SK-N-SH (cell line): ENCODE data around the gene TSPAN14. TPM values are rescaled to one million over a fixed set of nuclear protein-coding genes. Genes with fewer than 3 reads are reported as not detected.

Experiments used
- CTCF ChIA-PET: fragments of 300-600, 350-600 bp; formaldehyde crosslinking; extraction: SDS; loops from one replicate; lab custom pipeline; 2021; lab: Yijun Ruan, JAX
- POLR2A ChIA-PET: fragments of 350-600 bp; sonication (Branson Sonifier 250); formaldehyde crosslinking; extraction: SDS; loops from one replicate; lab custom pipeline; 2020; ENCODE audit warnings: antibody characterized with exemption, inconsistent platforms; lab: Yijun Ruan, JAX
- DNase-seq: peaks from one replicate; pipeline ENCODE4 v3.0.0; 2012
- H2AFZ ChIP-seq: fragments of 200-600 bp; sonication (generic); 2 replicates; pipeline ENCODE4 v1.8.1; 2016; ENCODE audit warnings: antibody characterized with exemption, mild to moderate bottlenecking, low read depth
- H3F3A ChIP-seq: fragments of 200-600 bp; sonication (generic); replicated peaks from 2 replicates; pipeline ENCODE3; 2016; ENCODE audit warnings: antibody characterized with exemption, mild to moderate bottlenecking; ENCODE audit not compliant: insufficient read depth
- H3K27ac ChIP-seq, 2 experiments: fragments of 200-500 bp in 1 of 2; fragments of 200-600 bp in 1 of 2; sonication (Bioruptor generic) in 1 of 2; sonication (generic), shearing (Covaris generic) in 1 of 2; 2 replicates each; pipeline versions ENCODE4 v1.5.1 to v1.6.1; 2014 to 2016; ENCODE audit warnings: low read depth in 2 of 2, inconsistent platforms in 1 of 2, low read length in 1 of 2, mild to moderate bottlenecking in 1 of 2, mixed read lengths in 1 of 2
- H3K27me3 ChIP-seq: fragments of 200-600 bp; sonication (generic), shearing (Covaris generic); 2 replicates; pipeline ENCODE4 v1.6.1; 2016; ENCODE audit warnings: mixed run types; ENCODE audit not compliant: insufficient read depth
- H3K36me3 ChIP-seq, 2 experiments: fragments of 200-500 bp in 1 of 2; fragments of 200-600 bp in 1 of 2; sonication (Bioruptor generic) in 1 of 2; sonication (generic) in 1 of 2; replicated peaks in 1 of 2; 2 replicates each; pipeline versions ENCODE3 to v1.5.1; 2014 to 2016; ENCODE audit warnings: low read length in 1 of 2, mild to moderate bottlenecking in 1 of 2; ENCODE audit not compliant: insufficient read depth in 2 of 2, control insufficient read depth in 1 of 2
- H3K4me1 ChIP-seq, 2 experiments: fragments of 200-500 bp in 1 of 2; fragments of 200-600 bp in 1 of 2; sonication (Bioruptor generic) in 1 of 2; sonication (generic), shearing (Covaris generic) in 1 of 2; 2 replicates each; pipeline versions ENCODE4 v1.5.1 to v1.6.1; 2014 to 2016; ENCODE audit warnings: low read depth in 1 of 2, low read length in 1 of 2, mixed run types in 1 of 2; ENCODE audit not compliant: insufficient read depth in 2 of 2, control insufficient read depth in 1 of 2
- H3K4me2 ChIP-seq: fragments of 200-600 bp; sonication (generic), shearing (Covaris generic); 2 replicates; pipeline ENCODE4 v1.6.1; 2017; ENCODE audit warnings: mixed run types
- H3K4me3 ChIP-seq, 2 experiments: fragments of 200-500 bp in 1 of 2; fragments of 200-600 bp in 1 of 2; sonication (Bioruptor generic) in 1 of 2; sonication (generic), shearing (Covaris generic) in 1 of 2; 2 replicates each; pipeline versions ENCODE4 v1.5.1 to v1.8.1; 2014 to 2016; ENCODE audit warnings: low read depth in 2 of 2, inconsistent platforms in 1 of 2, low read length in 1 of 2, mild to moderate bottlenecking in 1 of 2, mixed read lengths in 1 of 2, moderate library complexity in 1 of 2
- H3K79me2 ChIP-seq: fragments of 200-600 bp; sonication (generic); 2 replicates; pipeline ENCODE4 v1.8.1; 2017; ENCODE audit warnings: mild to moderate bottlenecking; ENCODE audit not compliant: insufficient read depth
- H3K9ac ChIP-seq: fragments of 200-600 bp; sonication (generic); 2 replicates; pipeline ENCODE4 v1.6.1; 2017; ENCODE audit warnings: mixed run types
- H3K9me2 ChIP-seq: fragments of 200-600 bp; sonication (generic); 2 replicates; pipeline ENCODE4 v1.6.1; 2017; ENCODE audit warnings: mixed run types
- H3K9me3 ChIP-seq: fragments of 200-600 bp; sonication (generic); 2 replicates; pipeline ENCODE4 v1.6.1; 2017; ENCODE audit warnings: mixed run types, mild to moderate bottlenecking, moderate library complexity
- H4K20me1 ChIP-seq: fragments of 200-600 bp; sonication (generic); 2 replicates; pipeline ENCODE4 v1.6.1; 2017; ENCODE audit warnings: mild to moderate bottlenecking, mixed run types; ENCODE audit not compliant: insufficient read depth
- EZH2phosphoT487 ChIP-seq: fragments of 200-600 bp; sonication (generic); IDR thresholded peaks from 2 replicates; pipeline ENCODE4 v1.6.1; 2017; ENCODE audit warnings: low read depth, mixed run types, mild to moderate bottlenecking, antibody characterized with exemption, moderate library complexity, borderline replicate concordance
- FOSL2 ChIP-seq: IDR thresholded peaks from 2 replicates; pipeline ENCODE4 v1.4.0; 2012; ENCODE audit warnings: low read depth, mild to moderate bottlenecking, moderate library complexity, borderline replicate concordance
- FOXM1 ChIP-seq: IDR thresholded peaks from 2 replicates; pipeline ENCODE4 v1.4.0; 2012; ENCODE audit warnings: low read depth, mild to moderate bottlenecking
- GATA2 ChIP-seq: sonication (generic); formaldehyde crosslinking; IDR thresholded peaks from 2 replicates; pipeline ENCODE4 v1.5.0; 2020; ENCODE audit warnings: mild to moderate bottlenecking, missing genetic modification reagents
- JUND ChIP-seq: IDR thresholded peaks from 2 replicates; pipeline ENCODE4 v1.4.0; 2012
- MEF2A ChIP-seq: IDR thresholded peaks from 2 replicates; pipeline ENCODE4 v1.4.0; 2012; ENCODE audit warnings: low read depth, borderline replicate concordance
- RAD21 ChIP-seq: IDR thresholded peaks from 2 replicates; pipeline ENCODE4 v1.6.1; 2012; ENCODE audit warnings: mild to moderate bottlenecking, low read length
- RCOR1 ChIP-seq: fragments of 150-350 bp; IDR thresholded peaks from 2 replicates; pipeline ENCODE4 v1.6.1; 2017; ENCODE audit warnings: antibody characterized with exemption, low read length
- RFX5 ChIP-seq: IDR thresholded peaks from 2 replicates; pipeline ENCODE4 v1.6.1; 2012; ENCODE audit warnings: mild to moderate bottlenecking, improper control_type of control experiment, low read length
- RXRA ChIP-seq: IDR thresholded peaks from 2 replicates; pipeline ENCODE4 v1.4.0; 2012; ENCODE audit warnings: low read depth, mild to moderate bottlenecking, borderline replicate concordance
- SMC3 ChIP-seq: IDR thresholded peaks from 2 replicates; pipeline ENCODE4 v1.6.1; 2012; ENCODE audit warnings: low read depth, low read length, improper control_type of control experiment
- TAF1 ChIP-seq: IDR thresholded peaks from 2 replicates; pipeline ENCODE4 v1.6.1; 2012; ENCODE audit warnings: low read depth, mild to moderate bottlenecking, low read length, moderate library complexity, borderline replicate concordance
- TCF12 ChIP-seq: IDR thresholded peaks from 2 replicates; pipeline ENCODE4 v1.4.0; 2012
- TEAD4 ChIP-seq: IDR thresholded peaks from 2 replicates; pipeline ENCODE4 v1.4.0; 2012; ENCODE audit warnings: mild to moderate bottlenecking, borderline replicate concordance; ENCODE audit not compliant: insufficient read depth
- WGBS: methylation state at CpG from one replicate; pipeline ENCODE4 v1.1.6; 2017; ENCODE audit warnings: low lambda C conversion rate; 5-methylcytosine and 5-hydroxymethylcytosine counted together
- polyA plus RNA-seq, 3 experiments: library from polyadenylated mRNA; depleted of rRNA; stranded (reverse); fragments of >200 nt; gene quantifications; 2 replicates each; pipeline ENCODE4 v1.2.3, GENCODE V29; 2012
- TF ChIP-seq, protein P1 (sequence below): fragments of 200-600 bp; sonication (generic); IDR thresholded peaks from 2 replicates; pipeline ENCODE4 v1.6.1; 2017; ENCODE audit warnings: antibody characterized with exemption, mild to moderate bottlenecking, moderate library complexity
- TF ChIP-seq, protein P2 (sequence below): IDR thresholded peaks from 2 replicates; pipeline ENCODE4 v1.4.0; 2012; ENCODE audit warnings: low read depth, borderline replicate concordance
- TF ChIP-seq, protein P3 (sequence below): IDR thresholded peaks from 2 replicates; pipeline ENCODE4; 2012
- TF ChIP-seq, protein P4 (sequence below): IDR thresholded peaks from 2 replicates; pipeline ENCODE4 v1.4.0; 2012; ENCODE audit warnings: low read depth
- TF ChIP-seq, protein P5 (sequence below): IDR thresholded peaks from 2 replicates; pipeline ENCODE4 v1.4.0; 2012; ENCODE audit warnings: low read depth, borderline replicate concordance
- TF ChIP-seq, protein P6 (sequence below): fragments of 150-350 bp; IDR thresholded peaks from 2 replicates; pipeline ENCODE4 v1.6.1; 2016; ENCODE audit warnings: mild to moderate bottlenecking, low read depth, low read length

The TSPAN14 gene
- polyA plus RNA-seq, 1 of the 3 experiments (the other 2 are of a cell fraction), result 78.1 TPM

DNA sequence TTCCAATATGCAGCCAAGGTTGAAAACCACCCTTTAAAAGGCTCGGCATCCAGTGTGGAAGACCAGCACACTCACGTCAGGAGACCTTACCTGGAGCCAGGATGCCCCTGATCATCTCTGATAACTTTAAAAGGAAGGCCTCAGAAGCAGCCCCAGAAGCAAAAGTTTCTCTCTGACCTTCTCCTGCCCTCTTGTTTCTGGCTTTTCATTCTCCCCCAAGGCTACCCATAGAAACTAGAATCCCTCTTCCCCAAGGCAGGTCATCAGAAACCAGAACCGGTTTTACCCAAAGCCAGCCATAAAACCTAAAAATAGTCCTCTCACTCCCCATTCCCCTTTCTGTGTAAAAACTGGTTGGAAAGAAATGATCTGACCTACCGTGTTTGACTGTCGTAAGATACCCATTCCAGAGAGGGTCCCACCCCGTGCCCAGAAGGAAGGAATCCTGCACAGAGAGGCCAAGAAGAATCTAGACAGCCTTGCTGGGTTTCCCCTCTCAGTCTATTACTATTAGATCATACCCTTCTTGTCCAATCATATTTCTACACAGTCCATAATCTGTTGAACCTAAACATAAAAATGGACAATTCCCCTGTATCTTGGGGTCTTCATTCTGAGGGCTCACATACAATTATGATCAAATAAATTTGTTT lies 17.5 kb upstream of the TSPAN14 start (continued):
- no peak for TF ChIP-seq TEAD4
- TF ChIP-seq, protein P1, sequence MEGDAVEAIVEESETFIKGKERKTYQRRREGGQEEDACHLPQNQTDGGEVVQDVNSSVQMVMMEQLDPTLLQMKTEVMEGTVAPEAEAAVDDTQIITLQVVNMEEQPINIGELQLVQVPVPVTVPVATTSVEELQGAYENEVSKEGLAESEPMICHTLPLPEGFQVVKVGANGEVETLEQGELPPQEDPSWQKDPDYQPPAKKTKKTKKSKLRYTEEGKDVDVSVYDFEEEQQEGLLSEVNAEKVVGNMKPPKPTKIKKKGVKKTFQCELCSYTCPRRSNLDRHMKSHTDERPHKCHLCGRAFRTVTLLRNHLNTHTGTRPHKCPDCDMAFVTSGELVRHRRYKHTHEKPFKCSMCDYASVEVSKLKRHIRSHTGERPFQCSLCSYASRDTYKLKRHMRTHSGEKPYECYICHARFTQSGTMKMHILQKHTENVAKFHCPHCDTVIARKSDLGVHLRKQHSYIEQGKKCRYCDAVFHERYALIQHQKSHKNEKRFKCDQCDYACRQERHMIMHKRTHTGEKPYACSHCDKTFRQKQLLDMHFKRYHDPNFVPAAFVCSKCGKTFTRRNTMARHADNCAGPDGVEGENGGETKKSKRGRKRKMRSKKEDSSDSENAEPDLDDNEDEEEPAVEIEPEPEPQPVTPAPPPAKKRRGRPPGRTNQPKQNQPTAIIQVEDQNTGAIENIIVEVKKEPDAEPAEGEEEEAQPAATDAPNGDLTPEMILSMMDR, result no peak

DNA sequence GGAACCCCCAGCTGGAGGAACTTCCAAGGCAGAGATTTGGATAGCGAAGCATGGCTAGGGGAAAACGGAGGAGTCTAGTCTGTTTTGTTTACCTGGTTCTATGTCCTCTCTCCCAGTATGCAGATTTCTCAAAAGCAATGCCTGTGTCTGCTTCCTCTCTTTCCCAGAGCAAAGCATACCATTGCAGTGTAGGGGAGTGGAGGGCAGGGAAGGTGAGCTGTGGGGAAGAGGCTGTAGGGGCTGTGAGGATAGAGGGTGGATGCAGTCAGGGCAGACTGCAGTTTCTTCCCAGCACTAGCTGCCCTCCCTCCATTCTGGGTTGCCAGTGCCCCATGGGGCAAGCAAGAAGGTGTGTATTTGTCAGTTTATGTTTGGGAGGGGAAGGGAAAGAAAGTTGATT lies 16.9 kb upstream of the TSPAN14 start:
- no peak overlapping the region for H2AFZ ChIP-seq
- POLR2A ChIA-PET, result interaction anchor here (2.8 kb wide), 1 partner anchor 29 kb away, joined by 9 read pairs; the partner anchor contains the start of gene PRXL2A
- H3K4me1 ChIP-seq, result no peaks in the 10 kb centered on the region
- no peak overlapping the region for H3K9ac ChIP-seq
- CTCF ChIA-PET, result interaction anchor here (1.6 to 2.1 kb wide), 2 partner anchors 54 to 68 kb away, joined by 4 to 9 read pairs; no protein-coding TSS in a partner anchor
- H3K79me2 ChIP-seq, result no peaks in the 10 kb centered on the region
- no peaks in the 10 kb centered on the region for H3K36me3 ChIP-seq
- WGBS, result 83% methylated on average over 2 of the region's 2 CpGs
- H3K4me2 ChIP-seq, result no peak overlapping the region
- H3K4me3 ChIP-seq, result no peak overlapping the region
- no peaks in the 10 kb centered on the region for H3K9me3 ChIP-seq
- no peak overlapping the region for H3K27ac ChIP-seq
- no peaks in the 10 kb centered on the region for H3F3A ChIP-seq
- H3K9me2 ChIP-seq, result no peaks in the 10 kb centered on the region
- no peak for DNase-seq
- H3K27me3 ChIP-seq, result no peaks in the 10 kb centered on the region
- no peaks in the 10 kb centered on the region for H4K20me1 ChIP-seq
- TF ChIP-seq RXRA (no peak), TCF12 (no peak), MEF2A (no peak), RFX5 (no peak), RCOR1 (no peak), RAD21 (no peak), TAF1 (no peak), FOSL2 (no peak), SMC3 (no peak), TEAD4 (no peak), EZH2phosphoT487 (no peak), JUND (no peak), FOXM1 (no peak), GATA2 (no peak)
- TF ChIP-seq, protein P1, result no peak
- TF ChIP-seq, protein P2, sequence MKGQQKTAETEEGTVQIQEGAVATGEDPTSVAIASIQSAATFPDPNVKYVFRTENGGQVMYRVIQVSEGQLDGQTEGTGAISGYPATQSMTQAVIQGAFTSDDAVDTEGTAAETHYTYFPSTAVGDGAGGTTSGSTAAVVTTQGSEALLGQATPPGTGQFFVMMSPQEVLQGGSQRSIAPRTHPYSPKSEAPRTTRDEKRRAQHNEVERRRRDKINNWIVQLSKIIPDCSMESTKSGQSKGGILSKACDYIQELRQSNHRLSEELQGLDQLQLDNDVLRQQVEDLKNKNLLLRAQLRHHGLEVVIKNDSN, result no peak
- TF ChIP-seq, protein P3, sequence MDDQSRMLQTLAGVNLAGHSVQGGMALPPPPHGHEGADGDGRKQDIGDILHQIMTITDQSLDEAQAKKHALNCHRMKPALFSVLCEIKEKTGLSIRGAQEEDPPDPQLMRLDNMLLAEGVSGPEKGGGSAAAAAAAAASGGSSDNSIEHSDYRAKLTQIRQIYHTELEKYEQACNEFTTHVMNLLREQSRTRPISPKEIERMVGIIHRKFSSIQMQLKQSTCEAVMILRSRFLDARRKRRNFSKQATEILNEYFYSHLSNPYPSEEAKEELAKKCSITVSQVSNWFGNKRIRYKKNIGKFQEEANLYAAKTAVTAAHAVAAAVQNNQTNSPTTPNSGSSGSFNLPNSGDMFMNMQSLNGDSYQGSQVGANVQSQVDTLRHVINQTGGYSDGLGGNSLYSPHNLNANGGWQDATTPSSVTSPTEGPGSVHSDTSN, result no peak
- TF ChIP-seq, protein P4, sequence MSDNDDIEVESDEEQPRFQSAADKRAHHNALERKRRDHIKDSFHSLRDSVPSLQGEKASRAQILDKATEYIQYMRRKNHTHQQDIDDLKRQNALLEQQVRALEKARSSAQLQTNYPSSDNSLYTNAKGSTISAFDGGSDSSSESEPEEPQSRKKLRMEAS, result no peak
- TF ChIP-seq, protein P5, sequence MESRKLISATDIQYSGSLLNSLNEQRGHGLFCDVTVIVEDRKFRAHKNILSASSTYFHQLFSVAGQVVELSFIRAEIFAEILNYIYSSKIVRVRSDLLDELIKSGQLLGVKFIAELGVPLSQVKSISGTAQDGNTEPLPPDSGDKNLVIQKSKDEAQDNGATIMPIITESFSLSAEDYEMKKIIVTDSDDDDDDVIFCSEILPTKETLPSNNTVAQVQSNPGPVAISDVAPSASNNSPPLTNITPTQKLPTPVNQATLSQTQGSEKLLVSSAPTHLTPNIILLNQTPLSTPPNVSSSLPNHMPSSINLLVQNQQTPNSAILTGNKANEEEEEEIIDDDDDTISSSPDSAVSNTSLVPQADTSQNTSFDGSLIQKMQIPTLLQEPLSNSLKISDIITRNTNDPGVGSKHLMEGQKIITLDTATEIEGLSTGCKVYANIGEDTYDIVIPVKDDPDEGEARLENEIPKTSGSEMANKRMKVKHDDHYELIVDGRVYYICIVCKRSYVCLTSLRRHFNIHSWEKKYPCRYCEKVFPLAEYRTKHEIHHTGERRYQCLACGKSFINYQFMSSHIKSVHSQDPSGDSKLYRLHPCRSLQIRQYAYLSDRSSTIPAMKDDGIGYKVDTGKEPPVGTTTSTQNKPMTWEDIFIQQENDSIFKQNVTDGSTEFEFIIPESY, result no peak
- TF ChIP-seq, protein P6, sequence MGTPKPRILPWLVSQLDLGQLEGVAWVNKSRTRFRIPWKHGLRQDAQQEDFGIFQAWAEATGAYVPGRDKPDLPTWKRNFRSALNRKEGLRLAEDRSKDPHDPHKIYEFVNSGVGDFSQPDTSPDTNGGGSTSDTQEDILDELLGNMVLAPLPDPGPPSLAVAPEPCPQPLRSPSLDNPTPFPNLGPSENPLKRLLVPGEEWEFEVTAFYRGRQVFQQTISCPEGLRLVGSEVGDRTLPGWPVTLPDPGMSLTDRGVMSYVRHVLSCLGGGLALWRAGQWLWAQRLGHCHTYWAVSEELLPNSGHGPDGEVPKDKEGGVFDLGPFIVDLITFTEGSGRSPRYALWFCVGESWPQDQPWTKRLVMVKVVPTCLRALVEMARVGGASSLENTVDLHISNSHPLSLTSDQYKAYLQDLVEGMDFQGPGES, result no peak
